ENCODE measurements around the gene CENPA.
"Not testable (repeated sequence)": the region's sequence is repeated elsewhere in the genome, so short reads cannot be mapped to it uniquely, and the experiment has no call there.

Gene CENPA

DNA sequence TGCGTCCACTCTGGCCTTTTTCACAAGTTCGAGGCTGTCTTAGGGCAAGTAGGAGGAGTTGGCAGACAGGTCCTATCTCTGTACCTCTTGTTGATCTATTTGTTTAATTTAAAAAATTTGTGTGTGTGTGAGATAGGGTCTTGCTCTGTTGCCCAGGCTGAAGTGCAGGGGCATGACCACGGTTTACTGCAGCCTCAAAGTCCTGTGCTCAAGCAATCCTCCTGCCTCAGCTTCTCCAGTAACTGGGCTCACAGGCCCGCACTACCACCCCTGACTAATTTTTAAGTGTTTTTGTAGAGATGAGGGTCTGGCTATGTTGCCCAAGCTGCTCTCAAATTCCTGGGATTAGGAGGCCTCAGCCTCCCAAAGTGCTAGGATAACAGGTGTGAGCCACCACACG is 26.0 kb upstream of the CENPA start:
- H3K4me3 ChIP-seq (ENCODE audit: low read length): no peak overlapping the region
- TF ChIP-seq, protein P1, sequence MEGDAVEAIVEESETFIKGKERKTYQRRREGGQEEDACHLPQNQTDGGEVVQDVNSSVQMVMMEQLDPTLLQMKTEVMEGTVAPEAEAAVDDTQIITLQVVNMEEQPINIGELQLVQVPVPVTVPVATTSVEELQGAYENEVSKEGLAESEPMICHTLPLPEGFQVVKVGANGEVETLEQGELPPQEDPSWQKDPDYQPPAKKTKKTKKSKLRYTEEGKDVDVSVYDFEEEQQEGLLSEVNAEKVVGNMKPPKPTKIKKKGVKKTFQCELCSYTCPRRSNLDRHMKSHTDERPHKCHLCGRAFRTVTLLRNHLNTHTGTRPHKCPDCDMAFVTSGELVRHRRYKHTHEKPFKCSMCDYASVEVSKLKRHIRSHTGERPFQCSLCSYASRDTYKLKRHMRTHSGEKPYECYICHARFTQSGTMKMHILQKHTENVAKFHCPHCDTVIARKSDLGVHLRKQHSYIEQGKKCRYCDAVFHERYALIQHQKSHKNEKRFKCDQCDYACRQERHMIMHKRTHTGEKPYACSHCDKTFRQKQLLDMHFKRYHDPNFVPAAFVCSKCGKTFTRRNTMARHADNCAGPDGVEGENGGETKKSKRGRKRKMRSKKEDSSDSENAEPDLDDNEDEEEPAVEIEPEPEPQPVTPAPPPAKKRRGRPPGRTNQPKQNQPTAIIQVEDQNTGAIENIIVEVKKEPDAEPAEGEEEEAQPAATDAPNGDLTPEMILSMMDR (IDR thresholded peaks at IDR 0.05; ENCODE audit: insufficient read depth, low read depth, low read length, missing control alignments): no peak

DNA sequence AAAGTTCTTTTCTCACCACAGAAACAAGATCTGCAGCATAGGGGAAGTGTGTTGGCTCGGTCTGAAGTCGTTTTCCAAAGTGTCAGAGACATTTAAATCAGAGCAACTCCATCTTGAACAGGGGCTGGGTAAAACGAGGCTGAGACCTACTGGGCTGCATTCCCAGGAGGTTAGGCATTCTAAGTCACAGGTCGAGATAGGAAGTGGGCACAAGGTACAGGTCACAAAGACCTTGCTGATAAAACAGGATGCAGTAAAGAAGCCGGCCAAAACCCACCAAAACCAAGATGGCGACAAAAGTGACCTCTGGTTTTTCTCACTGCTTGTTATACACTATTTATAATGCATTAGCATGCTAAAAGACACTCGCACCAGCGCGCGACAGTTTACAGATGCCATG is 24.9 kb upstream of the CENPA start:
- DNase-seq (ENCODE audit: low read depth): not testable (repeated sequence)

More for the DNA sequence above, 26.0 kb upstream of the CENPA start:
- no peak for DNase-seq (ENCODE audit: low read depth)

GRCh38 chr2:26763019-26763418 is 22.8 kb upstream of the CENPA start:
- no peak for DNase-seq (ENCODE audit: low read depth)
- TF ChIP-seq, protein P1 (IDR thresholded peaks at IDR 0.05; ENCODE audit: insufficient read depth, low read depth, low read length, missing control alignments): no peak
- no peak overlapping the region for H3K4me3 ChIP-seq (ENCODE audit: low read length)

More for the DNA sequence above, 24.9 kb upstream of the CENPA start:
- H3K4me3 ChIP-seq (ENCODE audit: low read length): not testable (repeated sequence)

DNA sequence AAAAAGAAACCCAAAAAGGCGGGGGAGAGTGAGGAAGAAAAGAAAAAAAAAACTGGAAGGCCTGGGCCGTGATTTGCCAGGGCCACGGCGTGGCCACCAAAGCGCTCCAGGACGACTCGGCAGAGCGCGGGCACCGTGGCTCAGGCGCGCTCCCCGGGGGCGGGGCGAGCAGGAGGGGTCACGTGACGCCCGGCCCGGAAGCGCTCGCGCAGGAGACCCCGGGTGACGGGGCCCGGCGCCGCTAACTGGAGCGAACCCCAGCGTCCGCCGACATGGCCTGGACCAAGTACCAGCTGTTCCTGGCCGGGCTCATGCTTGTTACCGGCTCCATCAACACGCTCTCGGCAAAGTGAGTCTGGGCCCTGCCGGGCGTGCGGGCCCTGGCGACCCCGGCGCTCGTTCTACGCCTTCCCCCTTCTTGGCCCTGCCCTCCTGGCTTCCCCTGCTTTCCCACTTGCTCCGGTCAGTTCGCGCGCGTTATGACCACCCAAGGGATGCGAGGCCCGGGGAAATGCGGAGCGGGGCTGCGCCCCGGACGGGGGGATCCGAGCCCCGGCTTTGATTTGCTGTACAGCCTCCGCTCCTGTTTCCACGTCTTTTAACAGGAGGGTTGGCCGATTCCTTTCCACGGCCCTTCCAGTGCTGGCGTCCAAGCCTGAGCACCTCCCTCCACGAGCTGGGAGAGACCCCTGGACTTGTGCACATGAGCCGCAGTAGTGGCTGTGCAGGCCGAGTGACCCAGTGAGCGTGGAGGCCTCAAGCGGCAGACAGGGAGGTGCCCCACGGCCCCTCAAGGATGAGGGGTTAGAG is 21.6 kb upstream of the CENPA start, which contains the start of gene SLC35F6:
TSS of gene SLC35F6 (plus strand) at position 207 of the 810 bp plus-strand sequence. CDS start at position 273, 66 bp downstream.
- peak; percentile 78 for DNase-seq (ENCODE audit: low read depth)
- H3K4me3 ChIP-seq (ENCODE audit: low read length): peak within 1 kb of the TSS; percentile 95
- TF ChIP-seq, protein P1 (IDR thresholded peaks at IDR 0.05; ENCODE audit: insufficient read depth, low read depth, low read length, missing control alignments): no peak

DNA sequence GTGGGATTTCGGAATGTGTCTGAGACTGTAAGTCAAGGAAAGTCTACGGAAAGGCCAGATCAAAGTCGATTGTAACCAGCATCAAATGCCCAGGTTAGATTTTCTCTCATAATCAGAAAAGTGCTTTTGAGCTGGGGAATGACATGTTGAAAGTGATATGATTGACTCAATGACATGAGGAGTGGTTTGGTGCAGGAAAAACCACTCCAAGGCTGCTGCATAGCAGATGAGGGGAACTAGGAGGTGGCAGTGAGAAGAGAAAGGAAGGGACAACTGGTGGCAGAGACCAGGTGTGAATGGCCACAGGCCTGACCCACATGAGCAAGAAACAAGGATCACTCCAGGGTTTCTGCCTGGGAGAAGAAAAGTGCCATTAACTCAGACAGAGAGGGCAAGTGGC is 20.9 kb upstream of the CENPA start:
- DNase-seq (ENCODE audit: low read depth): no peak
- peak overlapping the region; percentile 95 for H3K4me3 ChIP-seq (ENCODE audit: low read length)

DNA sequence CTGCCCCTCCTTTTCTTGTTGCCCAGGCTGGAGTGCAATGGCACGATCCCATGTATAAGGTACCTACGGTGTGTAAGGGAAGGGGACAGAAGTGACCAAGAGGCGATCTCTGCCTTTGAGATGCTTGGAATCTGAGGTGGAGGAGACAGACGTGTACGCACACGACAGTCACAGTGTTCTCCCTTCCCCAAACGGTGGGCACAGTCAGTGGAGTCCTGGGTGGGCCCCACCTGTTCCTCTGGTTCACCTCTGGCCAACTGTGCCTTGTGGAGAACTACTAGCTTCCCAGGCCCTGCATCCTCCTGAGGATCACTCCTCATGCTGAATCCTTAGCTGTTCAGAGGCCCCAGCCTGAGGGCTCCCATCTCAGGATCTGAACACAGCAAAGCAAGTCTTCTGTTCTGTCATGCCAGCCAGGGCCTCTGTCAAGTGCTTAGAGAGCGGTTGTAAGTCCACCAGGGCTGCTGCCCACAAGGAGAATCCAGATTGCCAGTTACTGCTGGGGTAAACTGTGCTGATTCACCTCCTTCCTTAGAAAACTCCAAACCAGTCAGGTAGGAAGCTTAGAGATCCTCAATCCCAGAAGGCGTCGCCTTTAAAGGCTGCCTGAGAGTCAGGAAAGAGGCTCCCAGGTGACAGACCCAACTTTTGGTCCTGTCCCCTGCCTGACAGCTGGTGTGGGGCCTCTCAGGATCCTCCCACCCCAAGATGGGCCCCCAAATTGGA is 20.2 kb upstream of the CENPA start:
- H3K4me3 ChIP-seq (ENCODE audit: low read length): peak overlapping the region; percentile 95
- DNase-seq (ENCODE audit: low read depth): peak; percentile 72
- TF ChIP-seq, protein P1 (IDR thresholded peaks at IDR 0.05; ENCODE audit: insufficient read depth, low read depth, low read length, missing control alignments): no peak

More for the DNA sequence above, 20.9 kb upstream of the CENPA start:
- TF ChIP-seq, protein P1 (IDR thresholded peaks at IDR 0.05; ENCODE audit: insufficient read depth, low read depth, low read length, missing control alignments): no peak

- TF ChIP-seq, protein P1 (IDR thresholded peaks at IDR 0.05; ENCODE audit: insufficient read depth, low read depth, low read length, missing control alignments): no peak
- DNase-seq (ENCODE audit: low read depth): no peak
- H3K4me3 ChIP-seq (ENCODE audit: low read length): no peak overlapping the region
Measured at GRCh38 chr2:26767129-26767528, 18.7 kb upstream of the CENPA start.

All from epithelial cell of esophagus (primary cell).